ENCODE results near the gene MPIG6B.

MPIG6B gene

DNA sequence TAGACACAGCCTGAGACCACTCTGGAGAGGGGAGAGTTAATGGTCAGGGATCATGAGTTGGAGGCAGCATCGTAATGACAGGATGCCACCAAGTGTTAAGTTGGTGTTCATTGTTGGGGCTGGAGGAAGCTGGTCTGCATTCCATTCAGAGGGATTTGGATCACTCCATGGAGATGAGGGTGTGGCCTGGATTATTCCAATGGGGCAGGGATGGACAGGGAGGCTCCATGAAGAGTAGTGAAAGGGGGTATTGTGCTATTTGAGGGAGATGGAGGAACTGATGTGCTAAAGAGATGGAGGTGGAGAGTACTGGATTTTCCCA, 40.4 kb downstream of the MPIG6B start:
- TF ChIP-seq, protein P1, sequence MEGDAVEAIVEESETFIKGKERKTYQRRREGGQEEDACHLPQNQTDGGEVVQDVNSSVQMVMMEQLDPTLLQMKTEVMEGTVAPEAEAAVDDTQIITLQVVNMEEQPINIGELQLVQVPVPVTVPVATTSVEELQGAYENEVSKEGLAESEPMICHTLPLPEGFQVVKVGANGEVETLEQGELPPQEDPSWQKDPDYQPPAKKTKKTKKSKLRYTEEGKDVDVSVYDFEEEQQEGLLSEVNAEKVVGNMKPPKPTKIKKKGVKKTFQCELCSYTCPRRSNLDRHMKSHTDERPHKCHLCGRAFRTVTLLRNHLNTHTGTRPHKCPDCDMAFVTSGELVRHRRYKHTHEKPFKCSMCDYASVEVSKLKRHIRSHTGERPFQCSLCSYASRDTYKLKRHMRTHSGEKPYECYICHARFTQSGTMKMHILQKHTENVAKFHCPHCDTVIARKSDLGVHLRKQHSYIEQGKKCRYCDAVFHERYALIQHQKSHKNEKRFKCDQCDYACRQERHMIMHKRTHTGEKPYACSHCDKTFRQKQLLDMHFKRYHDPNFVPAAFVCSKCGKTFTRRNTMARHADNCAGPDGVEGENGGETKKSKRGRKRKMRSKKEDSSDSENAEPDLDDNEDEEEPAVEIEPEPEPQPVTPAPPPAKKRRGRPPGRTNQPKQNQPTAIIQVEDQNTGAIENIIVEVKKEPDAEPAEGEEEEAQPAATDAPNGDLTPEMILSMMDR (IDR thresholded peaks at IDR 0.05; ENCODE audit: control extremely low read depth, extremely low read depth, low read depth, missing control alignments), result no peak
- DNase-seq (ENCODE audit: extremely low spot score), result no peak
- CTCF ChIA-PET, result no interaction called here
- POLR2A ChIA-PET, result no interaction called here

DNA sequence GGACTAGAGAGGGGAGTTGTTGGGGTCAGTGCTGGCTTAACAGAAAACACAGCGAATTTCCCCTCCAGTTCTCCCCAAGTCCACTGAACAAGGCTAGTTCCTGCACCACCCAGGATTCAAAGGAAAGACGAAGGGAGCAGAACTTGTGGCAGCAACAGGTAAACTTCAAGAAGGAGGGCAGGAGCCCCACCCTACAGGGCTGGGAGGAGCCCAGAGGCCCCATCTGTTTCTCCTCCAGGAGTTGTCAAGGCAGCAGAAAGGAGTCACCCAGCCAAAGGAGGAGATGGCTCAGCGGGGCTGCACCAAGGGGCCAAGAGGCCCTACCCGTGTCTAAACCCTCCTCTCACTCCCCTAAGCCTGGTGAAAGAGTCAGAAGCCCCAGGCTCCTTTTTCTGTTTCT, 41.0 kb downstream of the MPIG6B start:
- DNase-seq (ENCODE audit: extremely low spot score), result no peak
- POLR2A ChIA-PET, result no interaction called here
- TF ChIP-seq, protein P1 (IDR thresholded peaks at IDR 0.05; ENCODE audit: control extremely low read depth, extremely low read depth, low read depth, missing control alignments), result no peak
- CTCF ChIA-PET, result no interaction called here

- ChIA-PET POLR2A (no interaction called here), CTCF (no interaction called here)
- TF ChIP-seq, protein P1 (IDR thresholded peaks at IDR 0.05; ENCODE audit: control extremely low read depth, extremely low read depth, low read depth, missing control alignments), result no peak
- no peak for DNase-seq (ENCODE audit: extremely low spot score)
These were observed 42.4 kb downstream of the MPIG6B start for GRCh38 chr6:31765559-31765909.

DNA sequence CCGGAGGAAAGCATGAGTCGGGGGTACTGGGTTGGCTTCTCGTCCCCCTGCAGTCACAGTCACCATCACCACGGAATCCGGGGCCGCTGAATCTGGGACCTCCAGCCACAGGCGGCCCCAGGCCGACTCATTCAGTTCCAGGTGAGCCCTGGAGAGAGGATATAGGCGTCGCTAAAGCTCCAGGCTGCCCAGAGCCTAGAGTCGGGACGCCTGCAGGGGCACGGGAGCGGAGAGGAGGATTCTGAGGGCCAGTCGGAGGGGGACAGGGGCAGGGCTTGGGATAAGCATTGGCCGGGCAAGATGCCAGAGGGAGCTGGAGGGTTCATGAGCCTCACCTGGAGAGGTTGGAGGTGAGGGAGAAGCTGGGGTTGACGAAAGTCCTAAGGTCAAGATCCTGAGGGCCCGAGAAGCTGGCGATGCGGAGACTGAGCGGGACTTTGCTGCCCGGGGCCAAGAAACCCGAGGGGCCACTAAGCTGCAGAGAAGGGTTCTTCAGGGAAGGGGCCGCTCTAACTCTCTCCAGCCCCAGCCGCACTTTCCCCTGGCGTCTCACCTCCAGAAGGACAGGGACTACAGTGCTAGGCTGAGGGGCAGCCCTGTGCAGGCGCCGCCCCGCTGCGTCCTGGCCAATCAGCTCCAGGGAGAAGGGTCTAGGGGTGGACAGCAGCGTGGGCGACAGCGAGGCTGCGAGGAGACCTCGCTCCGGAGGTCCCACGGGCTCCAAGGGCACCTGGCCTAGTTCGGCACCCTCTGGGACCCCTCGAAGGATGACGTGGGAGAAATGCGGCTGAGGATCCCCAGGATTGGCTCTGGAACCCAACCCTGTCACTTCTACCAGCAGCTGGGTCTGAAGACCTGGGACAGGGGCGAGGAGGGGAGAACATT, 43.0 kb downstream of the MPIG6B start:
- ChIA-PET POLR2A (no interaction called here), CTCF (no interaction called here)
- TF ChIP-seq, protein P1 (IDR thresholded peaks at IDR 0.05; ENCODE audit: control extremely low read depth, extremely low read depth, low read depth, missing control alignments), result no peak
- no peak for DNase-seq (ENCODE audit: extremely low spot score)

DNA sequence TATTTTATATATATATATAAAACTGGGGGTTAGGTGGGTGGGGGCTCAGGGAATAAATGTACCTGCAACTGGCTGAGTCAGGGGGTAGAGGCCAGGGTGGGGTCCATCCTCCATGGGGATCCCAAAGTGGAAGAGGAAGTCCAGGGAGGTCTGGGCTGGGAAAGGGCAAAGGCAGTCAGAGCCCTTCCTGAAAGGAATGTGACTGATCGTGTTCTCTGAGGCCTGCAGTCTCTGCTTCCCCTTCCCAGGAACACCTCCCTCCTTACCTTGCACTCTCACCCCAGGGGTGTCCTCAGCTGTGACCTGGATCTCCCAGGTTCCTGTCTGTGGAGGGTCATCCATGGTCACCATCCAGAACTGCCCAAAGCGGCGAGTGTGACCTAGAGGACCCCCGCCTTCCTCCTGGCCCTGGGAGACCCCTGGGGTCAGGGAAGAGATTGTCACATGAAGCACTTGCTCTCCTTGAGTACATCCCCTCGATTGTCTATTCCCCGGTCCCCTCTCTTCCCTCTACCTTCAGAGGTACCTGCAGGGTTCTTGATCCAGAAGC, 44.0 kb downstream of the MPIG6B start:
- POLR2A ChIA-PET, result no interaction called here
- CTCF ChIA-PET, result no interaction called here
- TF ChIP-seq, protein P1 (IDR thresholded peaks at IDR 0.05; ENCODE audit: control extremely low read depth, extremely low read depth, low read depth, missing control alignments), result no peak
- DNase-seq (ENCODE audit: extremely low spot score), result no peak

GRCh38 chr6:31768363-31769257, 45.4 kb downstream of the MPIG6B start:
- POLR2A ChIA-PET, result interaction anchor here (0.9 to 1.6 kb wide), 2 partner anchors 27 to 29 kb away, joined by 3 read pairs; partner anchors contain the start of genes MSH5 and VARS1
- CTCF ChIA-PET, result interaction anchor here (1.1 to 4.0 kb wide), 24 partner anchors 9 to 217 kb away, joined by 3 to 73 read pairs (median 8); partner anchors contain the start of genes CLIC1, DDAH2, LSM2 and LY6G6F
- DNase-seq (ENCODE audit: extremely low spot score), result no peak
- TF ChIP-seq, protein P1 (IDR thresholded peaks at IDR 0.05; ENCODE audit: control extremely low read depth, extremely low read depth, low read depth, missing control alignments), result no peak
